HG03354 (cell line): ENCODE measurements around the gene KRTAP5-9.
"Not testable (repeated sequence)": the region's sequence is repeated elsewhere in the genome, so short reads cannot be mapped to it uniquely, and the experiment has no call there.

Source experiments
- ATAC-seq: cut with Tn5 transposase; IDR thresholded peaks from one replicate; pipeline ENCODE4 v1.9.1; 2021; ENCODE audit warnings: mild to moderate bottlenecking; ENCODE audit not compliant: unreplicated experiment, poor library complexity, severe bottlenecking

The KRTAP5-9 gene

DNA sequence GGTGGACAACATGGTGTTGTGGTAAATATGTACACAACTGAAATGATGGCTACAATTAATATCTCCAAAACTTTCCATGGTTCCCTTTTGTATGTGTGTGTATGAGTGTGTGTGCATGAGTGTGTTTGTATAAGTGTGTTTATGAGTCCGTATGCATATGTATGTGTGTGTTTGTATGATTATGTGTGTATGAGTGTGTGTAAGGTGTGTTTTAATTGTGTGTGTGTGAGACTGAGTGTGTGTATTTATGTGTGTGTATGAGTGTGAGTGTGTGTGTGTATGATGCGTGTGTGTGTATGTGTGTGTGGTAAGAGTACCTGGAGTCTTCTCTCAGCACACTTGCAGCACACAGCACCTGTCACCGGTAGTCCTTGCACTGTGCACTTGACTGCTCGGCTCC lies 7.8 kb downstream of the KRTAP5-9 start:
- ATAC-seq = no peak

DNA sequence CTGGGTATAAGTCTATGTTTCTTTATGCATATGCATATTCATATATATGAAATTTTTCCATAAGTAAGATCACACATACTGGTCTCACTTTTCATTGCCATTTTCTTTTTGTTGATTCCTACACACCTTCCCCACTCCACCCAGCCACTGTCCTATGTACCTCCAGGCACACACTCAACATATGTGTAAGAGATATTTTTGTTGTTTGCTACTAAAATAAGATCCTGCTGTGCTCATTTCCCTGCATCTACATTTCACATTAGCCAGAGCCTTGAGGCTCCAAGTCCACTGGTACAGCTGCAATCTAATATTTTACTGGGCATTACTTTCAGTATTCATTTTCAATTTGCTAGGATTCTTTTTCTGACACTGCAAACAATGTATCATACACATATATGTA lies 9.0 kb downstream of the KRTAP5-9 start:
- ATAC-seq = no peak

DNA sequence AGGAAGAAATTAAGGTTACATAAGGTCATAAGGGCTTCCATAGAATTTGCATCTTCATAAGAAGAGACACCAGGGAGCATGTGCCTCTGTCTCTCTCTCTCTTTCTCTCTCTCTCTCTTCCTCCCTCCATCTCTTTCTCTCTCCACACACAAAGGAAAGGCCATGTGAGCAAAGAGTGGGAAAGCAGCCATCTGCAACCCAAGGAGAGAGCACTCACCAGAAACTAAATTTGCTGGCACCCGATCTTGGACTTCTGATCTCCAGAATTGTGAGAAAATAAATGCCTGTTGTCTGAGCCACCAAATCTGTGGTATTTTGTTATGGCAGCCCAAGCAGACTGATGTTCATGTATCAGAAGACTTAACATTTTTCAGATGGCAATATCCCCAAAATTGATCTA lies 10.8 kb downstream of the KRTAP5-9 start:
- no peak for ATAC-seq

DNA sequence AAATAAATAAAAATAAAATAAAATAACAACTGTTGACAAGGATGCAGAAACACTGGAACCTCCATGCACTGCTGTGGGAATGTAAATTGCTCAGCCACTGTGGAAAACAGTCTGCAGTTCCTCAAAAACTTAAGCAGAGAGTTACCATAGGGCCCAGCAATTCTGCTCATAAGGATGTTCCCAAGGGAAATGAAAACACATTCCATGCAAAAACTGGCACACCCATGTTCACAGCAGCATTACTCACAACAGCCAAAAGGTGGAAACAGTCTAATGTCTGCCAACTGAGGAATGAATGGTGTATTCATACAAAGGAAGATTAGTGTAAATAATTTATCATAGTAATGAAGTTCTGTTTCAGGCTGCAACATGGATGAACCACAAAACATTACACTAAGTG lies 13.9 kb downstream of the KRTAP5-9 start:
- no peak for ATAC-seq

DNA sequence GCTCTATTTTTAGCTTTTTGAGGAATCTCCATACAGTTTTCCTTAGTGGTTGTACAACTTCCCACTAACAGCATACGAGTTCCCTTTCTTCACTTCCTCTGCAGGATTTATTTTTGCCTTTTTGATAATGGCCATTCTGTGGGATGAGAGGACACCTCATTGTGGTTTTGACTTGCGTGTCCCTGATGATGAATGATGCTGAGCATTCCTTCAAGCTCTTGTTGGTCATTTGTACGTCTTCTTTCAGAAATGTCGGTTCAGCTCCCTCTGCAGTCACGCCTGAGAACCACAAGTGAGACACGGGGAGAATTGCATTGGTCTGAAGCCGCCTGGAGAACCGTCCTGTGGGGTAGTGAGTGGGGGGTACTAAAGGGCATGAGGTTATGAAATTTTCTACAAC lies 15.2 kb downstream of the KRTAP5-9 start:
- ATAC-seq = no peak

DNA sequence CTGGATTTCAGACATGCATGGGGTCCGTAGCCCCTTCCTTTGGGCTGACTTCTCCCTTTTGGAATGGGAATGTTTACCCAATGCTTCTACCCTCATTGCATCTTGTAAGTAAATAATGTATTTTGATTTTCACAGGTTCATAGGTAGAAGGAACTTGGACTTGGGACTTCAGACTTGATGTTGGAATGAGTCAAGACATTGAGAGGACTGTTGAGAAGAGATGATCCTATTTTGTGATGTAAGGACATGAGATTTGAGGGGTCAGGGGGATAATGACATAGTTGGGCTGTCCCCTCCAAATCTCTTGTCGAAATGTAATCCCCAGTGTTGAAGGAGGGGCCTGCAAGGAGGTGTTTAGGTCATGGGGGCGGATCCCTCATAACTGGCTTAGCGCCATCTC lies 16.2 kb downstream of the KRTAP5-9 start:
- no peak for ATAC-seq

DNA sequence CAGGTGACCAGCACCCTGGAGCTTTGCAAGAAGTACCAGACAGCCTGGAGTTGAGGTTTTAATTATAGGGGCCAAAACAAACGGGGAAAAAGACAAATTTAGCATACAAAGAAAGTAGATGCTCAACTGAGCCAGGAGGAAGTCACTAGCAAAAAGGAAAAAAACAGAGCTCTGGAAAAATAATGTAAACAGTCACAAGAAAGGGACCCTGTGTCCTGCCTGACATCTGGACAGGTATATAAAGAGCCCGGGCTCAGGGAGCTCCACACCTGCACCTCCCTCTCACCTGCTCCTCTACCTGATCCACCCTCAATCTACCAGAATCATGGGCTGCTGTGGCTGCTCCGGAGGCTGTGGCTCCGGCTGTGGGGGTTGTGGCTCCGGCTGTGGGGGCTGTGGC lies 17.0 kb downstream of the KRTAP5-9 start, which contains the start of gene KRTAP5-10:
TSS of gene KRTAP5-10 (plus strand) at position 301 of the 400 bp plus-strand sequence. CDS start at position 326, 25 bp downstream.
- no peak for ATAC-seq

DNA sequence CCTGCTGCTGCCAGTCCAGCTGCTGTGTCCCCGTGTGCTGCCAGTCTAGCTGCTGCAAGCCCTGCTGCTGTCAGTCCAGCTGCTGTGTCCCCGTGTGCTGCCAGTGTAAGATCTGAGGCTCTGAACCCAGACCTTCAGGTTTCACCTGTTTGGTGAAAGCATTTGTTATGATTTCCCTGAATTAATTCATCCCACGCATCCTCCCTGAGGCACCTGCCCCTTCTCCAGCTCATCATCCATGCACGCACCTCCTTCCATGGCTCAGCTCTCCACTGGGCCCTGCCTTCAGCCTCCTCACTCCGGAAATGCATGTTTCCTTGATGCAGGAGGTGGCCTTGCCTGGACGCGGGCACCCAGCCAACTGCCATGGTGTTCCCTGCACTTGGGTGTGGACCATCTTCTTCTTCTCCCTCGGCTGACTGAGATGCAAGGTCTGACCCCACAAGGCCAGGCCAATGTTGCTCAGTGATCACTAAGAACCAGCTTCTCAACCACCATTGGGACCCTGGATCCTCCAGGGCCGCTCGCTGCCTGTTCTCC lies 17.9 kb downstream of the KRTAP5-9 start:
- no peak for ATAC-seq

DNA sequence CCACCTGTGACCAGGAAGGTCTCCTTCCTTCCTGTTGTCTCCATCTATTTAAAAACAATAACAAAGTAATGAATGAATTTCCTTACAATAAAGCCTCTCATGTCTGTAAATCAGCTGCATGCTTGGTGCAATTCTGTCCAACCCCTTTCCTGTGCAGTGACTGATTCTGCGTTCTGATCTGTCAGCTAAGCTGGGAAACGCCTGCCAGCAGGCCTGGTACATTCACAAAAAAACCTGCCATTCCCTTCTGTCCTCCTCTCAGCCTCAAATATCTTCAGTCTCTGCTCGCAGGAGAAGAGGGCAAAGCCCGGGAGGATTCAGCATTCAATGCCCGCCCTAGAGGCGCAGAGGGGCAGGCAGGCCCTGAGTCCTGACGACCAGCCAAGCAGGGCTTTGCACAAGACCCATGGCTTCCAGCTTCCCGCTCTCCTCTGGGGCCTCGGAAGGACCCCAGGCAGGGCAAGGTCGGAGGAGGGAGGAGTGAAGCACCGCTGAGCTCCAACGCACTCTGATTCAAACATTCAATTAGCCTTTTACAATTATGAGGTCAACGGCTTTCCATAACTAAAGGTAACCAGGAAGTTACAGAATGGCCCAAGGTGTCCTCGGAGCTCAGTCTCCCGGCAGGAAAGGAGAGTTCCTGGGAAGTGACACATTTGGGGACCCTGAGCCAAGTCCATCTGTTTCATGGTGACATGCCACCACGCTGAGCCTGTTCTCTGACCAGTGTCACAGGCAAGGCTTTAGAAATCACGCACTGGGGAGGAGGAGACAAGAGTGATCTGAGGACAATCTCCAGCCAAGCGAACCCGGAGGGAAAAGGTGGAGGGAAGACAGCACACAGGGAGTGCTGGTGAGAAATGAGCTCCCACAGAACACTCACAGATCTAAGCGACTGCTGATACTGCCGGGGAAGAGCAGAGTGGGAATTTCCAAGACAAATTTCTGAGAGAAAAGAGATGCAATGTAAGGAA lies 18.7 kb downstream of the KRTAP5-9 start:
- not testable (repeated sequence) for ATAC-seq

DNA sequence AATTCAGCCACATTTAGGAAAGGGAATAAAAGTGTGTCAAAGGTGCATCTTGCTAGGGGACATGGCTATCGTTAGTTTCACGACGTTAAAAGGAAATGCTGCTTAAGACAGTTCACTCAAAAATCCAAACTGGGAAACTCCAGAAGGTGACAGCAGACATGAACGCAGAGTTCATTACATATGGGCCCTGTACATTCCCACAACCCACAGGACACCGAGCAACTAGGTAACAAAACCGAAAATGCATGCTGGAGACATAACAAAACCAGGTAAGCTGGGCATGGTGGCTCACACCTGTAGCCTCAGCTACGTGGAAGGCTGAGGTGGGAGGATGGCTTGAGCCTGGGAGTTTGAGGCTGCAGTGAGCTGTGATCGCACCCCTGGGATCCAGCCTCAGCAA lies 19.4 kb downstream of the KRTAP5-9 start:
- not testable (repeated sequence) for ATAC-seq

DNA sequence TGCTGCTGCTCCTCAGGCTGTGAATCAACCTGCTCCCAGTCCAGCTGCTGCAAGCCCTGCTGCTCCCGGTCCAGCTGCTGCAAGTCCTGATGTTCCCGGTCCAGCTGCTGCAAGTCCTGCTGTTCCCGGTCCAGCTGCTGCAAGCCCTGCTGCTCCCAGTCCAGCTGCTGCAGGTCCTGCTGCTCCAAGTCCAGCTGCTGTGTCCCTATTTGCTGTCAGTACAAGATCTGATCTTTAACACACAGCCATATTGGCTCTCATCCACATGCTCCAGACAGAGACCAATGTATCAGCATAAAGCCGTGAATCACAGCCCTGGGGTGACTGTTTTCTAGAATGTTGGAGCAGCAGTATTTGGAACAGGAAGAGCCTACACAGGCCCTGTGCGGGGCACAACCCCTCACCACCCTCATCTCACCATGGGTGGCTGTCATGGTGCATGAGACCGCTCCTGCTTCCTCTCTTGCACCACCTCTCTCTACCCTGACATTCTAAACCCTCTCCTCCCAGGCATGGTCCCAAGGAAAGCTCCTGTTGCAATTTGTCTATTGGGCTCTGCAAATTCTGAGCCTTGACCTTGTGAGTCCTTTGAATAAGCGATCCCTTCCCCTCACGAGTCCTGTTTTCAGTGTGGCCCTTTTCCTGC lies 20.6 kb downstream of the KRTAP5-9 start:
- no peak for ATAC-seq

DNA sequence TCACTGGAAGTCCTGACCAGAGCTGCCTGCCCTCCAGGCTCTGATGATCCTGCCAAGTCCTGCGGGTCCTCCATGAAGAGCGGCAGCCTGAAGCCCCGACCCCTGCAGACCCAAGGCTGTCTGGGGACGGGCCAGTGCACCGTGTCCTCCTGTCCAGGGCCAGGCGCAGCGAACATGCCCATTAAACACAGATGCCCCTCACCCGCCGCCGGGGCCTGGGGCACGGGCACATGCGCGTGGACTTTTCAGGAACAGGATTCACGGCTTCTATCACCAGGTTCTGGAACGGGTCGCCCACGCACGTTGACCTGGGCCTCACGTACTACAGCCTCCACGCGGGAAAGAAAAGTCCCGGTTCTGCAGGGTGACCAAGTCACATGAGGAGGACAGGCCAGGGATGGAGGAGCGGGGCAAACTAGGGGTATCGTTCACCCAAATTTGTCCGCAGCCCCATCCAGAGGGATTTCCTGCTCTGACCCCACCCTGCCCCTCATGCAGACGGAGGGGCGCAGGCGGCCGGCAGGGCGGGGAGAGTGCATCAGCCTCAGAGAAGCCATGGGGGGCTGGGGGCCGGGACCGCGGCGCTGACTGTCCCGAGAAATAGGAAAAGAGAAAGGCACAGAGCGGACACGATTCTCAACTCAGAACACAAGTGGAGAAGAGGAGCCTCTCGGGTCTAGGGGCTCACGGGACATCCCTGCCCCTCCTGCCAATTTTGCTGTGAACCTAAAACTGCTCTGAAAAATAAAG lies 23.1 kb downstream of the KRTAP5-9 start:
- not testable (repeated sequence) for ATAC-seq

DNA sequence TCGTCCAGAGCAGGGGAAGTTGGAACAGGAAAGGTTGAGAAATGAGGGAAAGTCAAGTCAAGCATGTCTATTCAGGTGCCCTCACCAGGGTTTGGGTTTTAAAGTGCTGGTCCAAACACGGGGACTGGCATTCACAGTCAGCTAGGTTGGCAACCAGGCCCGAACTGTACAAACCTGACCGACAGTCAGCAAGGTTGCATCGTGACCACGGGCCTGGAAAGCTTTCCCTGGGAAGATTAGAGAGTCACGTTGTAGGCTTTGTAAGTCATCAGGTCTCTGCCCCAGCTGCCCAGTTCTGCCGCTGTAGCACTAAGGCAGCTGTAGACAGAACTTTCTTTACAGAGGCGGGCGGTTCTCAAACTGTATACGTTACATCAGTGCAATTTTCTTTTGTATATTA lies 24.6 kb downstream of the KRTAP5-9 start:
- ATAC-seq = no peak

DNA sequence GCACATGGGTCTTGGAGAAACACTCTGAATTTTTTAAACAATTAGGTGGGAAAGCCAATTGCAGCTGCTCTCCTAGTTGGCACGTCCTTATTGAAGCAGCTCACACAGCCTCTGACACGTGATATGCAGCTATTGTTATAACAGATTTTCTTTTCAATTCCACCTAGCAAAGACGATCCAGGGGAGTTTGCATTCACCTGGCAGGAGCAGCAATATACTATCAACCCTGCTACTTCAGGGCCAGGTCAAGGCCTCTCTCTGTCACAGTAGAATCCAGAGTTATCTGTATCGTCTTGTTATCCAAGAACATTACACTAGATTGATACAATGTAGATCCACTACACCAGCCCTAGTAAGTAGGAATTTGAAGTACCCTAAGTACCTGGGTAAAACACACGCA lies 26.2 kb downstream of the KRTAP5-9 start:
- ATAC-seq = no peak

DNA sequence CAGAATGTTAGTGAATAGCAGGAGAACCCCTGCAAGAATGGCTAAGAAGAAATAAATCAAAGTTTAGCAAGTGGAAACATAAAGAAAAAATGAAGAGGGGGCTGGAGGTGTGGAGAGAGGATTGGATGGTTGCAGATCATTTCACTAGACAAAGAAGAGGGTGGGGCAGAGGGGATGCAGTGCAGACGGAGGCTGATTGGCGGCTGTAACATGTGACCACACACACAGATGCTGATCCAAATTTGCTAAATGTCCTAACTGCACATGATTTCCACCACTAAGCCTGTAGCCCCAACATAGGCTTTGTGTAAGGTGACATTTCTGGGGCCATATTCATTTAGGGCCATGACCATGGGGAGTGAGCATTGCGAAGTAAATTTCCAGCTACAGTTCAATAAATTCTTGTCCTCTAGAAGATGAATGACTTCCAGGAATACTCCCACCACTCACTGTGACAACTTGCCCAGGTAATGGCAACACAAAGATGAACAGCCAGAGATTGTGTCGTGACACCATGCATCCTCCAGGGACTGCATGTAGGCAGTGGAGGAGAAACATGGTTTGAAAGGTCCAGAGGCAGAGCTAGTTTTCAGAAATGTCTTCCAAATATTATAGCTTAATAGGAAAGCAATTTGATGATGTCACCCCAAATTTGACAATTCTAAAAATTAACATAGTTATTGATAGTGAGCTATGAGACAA lies 27.7 kb downstream of the KRTAP5-9 start:
- ATAC-seq = no peak

DNA sequence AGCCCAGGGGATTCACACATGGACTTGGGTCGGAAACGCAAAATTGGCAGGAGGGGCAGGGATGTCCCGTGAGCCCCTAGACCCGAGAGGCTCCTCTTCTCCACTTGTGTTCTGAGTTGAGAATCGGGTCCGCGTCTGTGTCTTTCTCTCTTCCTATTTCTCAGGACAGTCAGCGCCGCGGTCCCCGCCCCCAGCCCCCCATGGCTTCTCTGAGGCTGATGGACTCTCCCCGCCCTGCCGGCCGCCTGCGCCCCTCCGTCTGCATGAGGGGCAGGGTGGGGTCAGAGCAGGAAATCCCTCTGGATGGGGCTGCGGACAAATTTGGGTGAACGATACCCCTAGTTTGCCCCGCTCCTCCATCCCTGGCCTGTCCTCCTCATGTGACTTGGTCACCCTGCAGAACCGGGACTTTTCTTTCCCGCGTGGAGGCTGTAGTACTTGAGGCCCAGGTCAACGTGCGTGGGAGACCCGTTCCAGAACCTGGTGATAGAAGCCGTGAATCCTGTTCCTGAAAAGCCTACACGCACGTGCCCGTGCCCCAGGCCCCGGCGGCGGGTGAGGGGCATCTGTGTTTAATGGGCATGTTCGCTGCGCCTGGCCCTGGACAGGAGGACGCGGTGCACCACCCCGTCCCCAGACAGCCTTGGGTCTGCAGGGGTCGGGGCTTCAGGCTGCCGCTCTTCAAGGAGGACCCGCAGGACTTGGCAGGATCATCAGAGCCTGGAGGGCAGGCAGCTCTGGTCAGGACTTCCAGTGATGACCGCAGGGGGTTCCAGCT lies 28.7 kb downstream of the KRTAP5-9 start:
- not testable (repeated sequence) for ATAC-seq

DNA sequence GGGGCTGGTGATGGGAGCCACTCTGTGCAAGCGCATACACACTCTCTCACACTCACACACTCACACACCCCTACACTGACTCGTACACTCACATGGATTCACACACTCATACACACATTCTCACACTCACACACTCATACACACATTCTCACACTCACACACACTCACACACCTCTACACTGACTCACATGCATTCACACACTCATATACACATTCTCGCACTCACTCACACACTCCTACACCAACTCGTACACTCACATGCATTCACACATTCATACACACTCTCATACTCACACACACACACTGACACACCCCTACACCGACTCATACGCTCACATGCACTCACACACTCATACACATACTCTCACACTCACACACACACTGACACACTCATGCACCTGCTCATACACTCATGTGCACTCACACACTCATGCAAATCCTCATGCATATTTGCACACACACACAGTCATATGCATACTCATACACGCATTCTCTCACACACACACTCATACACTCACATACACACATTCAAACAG lies 29.3 kb downstream of the KRTAP5-9 start:
- ATAC-seq = no peak

DNA sequence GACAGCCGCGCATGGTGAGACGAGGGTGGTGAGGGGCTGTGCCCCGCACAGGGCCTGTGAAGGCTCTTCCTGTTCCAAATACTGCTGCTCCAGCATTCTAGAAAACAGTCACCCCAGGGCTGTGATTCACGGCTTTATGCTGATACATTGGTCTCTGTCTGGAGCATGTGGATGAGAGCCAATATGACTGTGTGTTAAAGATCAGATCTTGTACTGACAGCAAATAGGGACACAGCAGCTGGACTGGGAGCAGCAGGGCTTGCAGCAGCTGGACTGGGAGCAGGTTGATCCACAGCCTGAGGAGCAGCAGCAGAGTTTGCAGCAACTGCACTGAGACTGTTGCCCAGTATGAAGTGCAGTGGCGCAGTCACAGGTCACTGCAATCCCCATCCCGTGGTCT lies 31.3 kb downstream of the KRTAP5-9 start:
- not testable (repeated sequence) for ATAC-seq
